PFSK-1 (cell line): ENCODE measurements around the gene UNC5B.

Experiments used
- POLR2AphosphoS5 ChIP-seq: IDR thresholded peaks from 2 replicates; pipeline ENCODE4 v1.6.1; 2012; ENCODE audit warnings: low read depth, mild to moderate bottlenecking, control low read depth, low read length, moderate library complexity
- REST ChIP-seq, 2 experiments: IDR thresholded peaks; 2 replicates each; pipeline versions ENCODE4 v1.6.1 to v1.8.0; 2011 to 2012; ENCODE audit warnings: low read depth in 2 of 2, low read length in 2 of 2, control low read depth in 1 of 2, inconsistent platforms in 1 of 2, mild to moderate bottlenecking in 1 of 2, moderate library complexity in 1 of 2; ENCODE audit not compliant: insufficient read depth in 1 of 2
- SIN3A ChIP-seq: IDR thresholded peaks from 2 replicates; pipeline ENCODE4 v1.6.1; 2012; ENCODE audit warnings: mild to moderate bottlenecking, low read length, moderate library complexity, borderline replicate concordance; ENCODE audit not compliant: insufficient read depth

DNA sequence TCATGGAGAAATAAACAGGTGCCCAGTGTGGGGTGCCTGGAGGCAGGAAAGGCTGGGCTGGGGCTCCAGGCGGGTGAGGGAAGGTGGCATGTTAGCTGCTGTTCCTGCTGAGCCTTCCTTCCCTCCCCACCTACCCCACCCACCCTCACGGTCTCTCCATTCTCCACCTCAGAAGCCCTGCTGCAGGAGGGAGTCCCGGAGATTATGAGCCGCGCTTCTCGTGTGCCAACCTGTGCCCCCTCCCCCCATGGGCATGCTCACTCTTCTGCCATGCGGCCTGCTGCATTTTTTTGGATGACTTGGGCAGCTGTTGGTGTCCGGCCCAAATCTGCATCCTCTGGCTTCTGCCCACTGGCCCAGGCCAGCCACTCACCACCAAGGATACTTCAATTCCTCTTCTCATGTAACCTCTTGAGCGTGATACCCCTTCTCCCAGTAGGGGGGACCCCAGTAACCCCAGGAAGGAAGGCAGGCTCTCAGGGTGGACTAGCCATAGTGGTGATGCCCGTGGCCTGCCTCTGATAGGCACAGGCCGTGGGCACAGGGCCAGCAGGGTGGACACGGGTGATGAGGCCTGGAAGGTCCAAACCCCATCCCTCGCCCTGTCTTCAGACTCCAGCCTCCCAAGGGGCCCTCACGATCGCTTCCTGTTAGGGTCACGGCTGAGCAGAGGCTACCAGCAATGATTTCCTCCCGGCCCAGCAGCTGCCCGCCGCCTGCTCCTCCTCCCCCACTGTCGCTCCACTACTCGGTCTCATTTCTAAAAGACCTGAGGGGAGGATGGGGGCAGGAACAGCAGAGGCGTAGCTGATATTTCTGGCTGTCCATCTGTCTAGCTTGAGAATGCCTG, 27.8 kb downstream of the UNC5B start:
- TF ChIP-seq POLR2AphosphoS5, result no peak
- 0 out of 4 replicates have a peak, but pooled peaks of 1 of the 2 experiments have one; percentile 15 for TF ChIP-seq REST (IDR thresholded peaks at IDR 0.05; ENCODE audit: insufficient read depth in 1 of 2, low read depth in 2 of 2, low read length in 2 of 2)
- no peak for TF ChIP-seq SIN3A
